HepG2 (cell line): ENCODE results near the gene DHX34. TPM values are rescaled to one million over a fixed set of nuclear protein-coding genes. Genes with fewer than 3 reads are reported as not detected.

ENCODE experiments used
- ATAC-seq: fragments of 200-7000 bp; cut with Tn5 transposase; 3 replicates; pipeline ENCODE4 v1.9.1; 2020; ENCODE audit warnings: mild to moderate bottlenecking, moderate library complexity
- BruUV-seq: library from RNA; stranded (reverse); fragments of 400-500 nt; replicated peaks from 2 replicates; lab custom pipeline; 2021; lab: Mats Ljungman, UMichigan
- CTCF ChIA-PET: fragments of 300-600 bp; formaldehyde crosslinking; extraction: SDS; loops from one replicate; lab custom pipeline; 2021; ENCODE audit warnings: low total read pairs, inconsistent platforms, low intra/inter-chr PET ratio; lab: Yijun Ruan, JAX
- POLR2A ChIA-PET: fragments of 350-600 bp; sonication (Branson Sonifier 250); formaldehyde crosslinking; loops from one replicate; lab custom pipeline; 2020; ENCODE audit warnings: antibody characterized with exemption, inconsistent platforms; lab: Yijun Ruan, JAX
- DNase-seq: peaks from one replicate; pipeline ENCODE4 v3.0.0-alpha.2; 2015; ENCODE audit warnings: low spot score
- FAIRE-seq: peaks from 3 replicates; lab custom pipeline; 2011; peaks lifted over from hg19 to GRCh38; lab: Jason Lieb, UNC
- H2AFZ ChIP-seq: one replicate; pipeline ENCODE4 v1.6.1; 2011; ENCODE audit warnings: low read length, inconsistent platforms
- H3K27ac ChIP-seq: fragments of 300-600 bp; 3 replicates; pipeline ENCODE4 v1.8.0; 2011; ENCODE audit warnings: mixed run types, mild to moderate bottlenecking, mixed read lengths, low read length, inconsistent platforms; ENCODE audit not compliant: insufficient read depth; ENCODE audit errors: extremely low read length
- H3K27me3 ChIP-seq, 2 experiments: fragments of 200-600 bp in 1 of 2; 2 replicates in 1 of 2; 3 replicates in 1 of 2; pipeline versions ENCODE4 v1.6.0 to v1.8.0; 2011; ENCODE audit warnings: low read length in 2 of 2, mild to moderate bottlenecking in 2 of 2, moderate library complexity in 2 of 2, inconsistent platforms in 1 of 2; ENCODE audit not compliant: insufficient read depth in 2 of 2, control insufficient read depth in 1 of 2
- H3K36me3 ChIP-seq, 2 experiments: fragments of 200-600 bp in 1 of 2; replicated peaks in 1 of 2; 2 replicates in 1 of 2; 3 replicates in 1 of 2; pipeline versions ENCODE4 v1.5.1 to v1.8.0; 2011; ENCODE audit warnings: low read length in 2 of 2, inconsistent platforms in 1 of 2; ENCODE audit not compliant: insufficient read depth in 2 of 2, control insufficient read depth in 1 of 2
- H3K4me1 ChIP-seq: 2 replicates; pipeline ENCODE4 v1.5.1; 2012; ENCODE audit warnings: low read length, inconsistent platforms; ENCODE audit not compliant: insufficient read depth
- H3K4me2 ChIP-seq: 2 replicates; pipeline ENCODE4 v1.6.0; 2011; ENCODE audit warnings: low read depth, low read length, inconsistent platforms
- H3K4me3 ChIP-seq, 3 experiments: fragments of 200-600 bp in 1 of 3; sonication (generic), shearing (Covaris generic) in 1 of 3; replicated peaks in 1 of 3; 2 replicates each; pipeline ENCODE4 v1.5.1; 2011 to 2016; ENCODE audit warnings: low read length in 3 of 3, inconsistent platforms in 2 of 3, low read depth in 2 of 3, mild to moderate bottlenecking in 2 of 3, control low read depth in 1 of 3, mixed read lengths in 1 of 3; ENCODE audit not compliant: insufficient read depth in 1 of 3
- H3K79me2 ChIP-seq: one replicate; pipeline ENCODE4 v1.6.1; 2011; ENCODE audit warnings: low read length, inconsistent platforms; ENCODE audit not compliant: insufficient read depth
- H3K9ac ChIP-seq: 2 replicates; pipeline ENCODE4 v1.6.0; 2011; ENCODE audit warnings: mild to moderate bottlenecking, low read depth, low read length, inconsistent platforms; ENCODE audit not compliant: insufficient read depth
- H3K9me3 ChIP-seq: 2 replicates; pipeline ENCODE4 v1.5.1; 2012; ENCODE audit warnings: mild to moderate bottlenecking, low read length
- H4K20me1 ChIP-seq: 2 replicates; pipeline ENCODE4 v1.6.0; 2011; ENCODE audit warnings: inconsistent platforms, mild to moderate bottlenecking, low read length, moderate library complexity; ENCODE audit not compliant: insufficient read depth
- CBX5 ChIP-seq: sonication (generic); formaldehyde crosslinking; IDR thresholded peaks from 2 replicates; pipeline ENCODE4 v1.4.0; 2020; ENCODE audit warnings: missing genetic modification reagents, borderline replicate concordance
- MAFK ChIP-seq, 2 experiments: IDR thresholded peaks in 1 of 2; conservative IDR thresholded peaks in 1 of 2; 2 replicates each; pipeline ENCODE4 v1.6.1; 2011; ENCODE audit warnings: improper control_type of control experiment in 2 of 2, low read length in 2 of 2
- MIER2 ChIP-seq: IDR thresholded peaks from 2 replicates; pipeline ENCODE4 v1.6.1; 2016; ENCODE audit warnings: missing biosample characterization, missing genetic modification reagents
- MXD1 ChIP-seq: sonication (generic); formaldehyde crosslinking; IDR thresholded peaks from 2 replicates; pipeline ENCODE4 v1.4.0; 2020; ENCODE audit warnings: mild to moderate bottlenecking, missing genetic modification reagents
- NKX3-1 ChIP-seq: sonication (generic); formaldehyde crosslinking; IDR thresholded peaks from 2 replicates; pipeline ENCODE4 v1.5.0; 2020; ENCODE audit warnings: missing genetic modification reagents
- RAD21 ChIP-seq: fragments of 450-650 bp; formaldehyde crosslinking; IDR thresholded peaks from 2 replicates; pipeline ENCODE4 v1.5.0; 2020; ENCODE audit warnings: mild to moderate bottlenecking
- SMC3 ChIP-seq: IDR thresholded peaks from 2 replicates; pipeline ENCODE4 v1.6.1; 2011; ENCODE audit warnings: low read length, improper control_type of control experiment
- TOE1 ChIP-seq: sonication (generic); formaldehyde crosslinking; IDR thresholded peaks from 2 replicates; pipeline ENCODE4 v1.4.0; 2020; ENCODE audit warnings: mild to moderate bottlenecking, missing genetic modification reagents
- ZFP1 ChIP-seq: IDR thresholded peaks from 2 replicates; pipeline ENCODE4 v1.6.1; 2016
- ZKSCAN5 ChIP-seq: sonication (generic); formaldehyde crosslinking; IDR thresholded peaks from 2 replicates; pipeline ENCODE4 v1.5.1; 2020; ENCODE audit warnings: mild to moderate bottlenecking, missing genetic modification reagents
- ZNF10 ChIP-seq: sonication (generic); formaldehyde crosslinking; IDR thresholded peaks from 2 replicates; pipeline ENCODE4 v1.4.0; 2020; ENCODE audit warnings: mild to moderate bottlenecking, low read depth, missing genetic modification reagents, borderline replicate concordance
- ZNF556 ChIP-seq: sonication (generic); formaldehyde crosslinking; IDR thresholded peaks from 2 replicates; pipeline ENCODE4 v1.4.0; 2020; ENCODE audit warnings: mild to moderate bottlenecking, missing genetic modification reagents, borderline replicate concordance
- ZNF562 ChIP-seq: sonication (generic); formaldehyde crosslinking; IDR thresholded peaks from 2 replicates; pipeline ENCODE4 v1.8.0; 2022; ENCODE audit warnings: missing genetic modification reagents, borderline replicate concordance
- WGBS: methylation state at CpG from one replicate; pipeline ENCODE4 v1.1.6; 2017; ENCODE audit warnings: low lambda C conversion rate; 5-methylcytosine and 5-hydroxymethylcytosine counted together
- in situ Hi-C: cut with HindIII; loops from 2 replicates; pipeline ENCODE4 v1.10.0; 2017; ENCODE audit warnings: low pct_unique_long_range_greater_than_20kb; ENCODE audit not compliant: extremely low pct_ligation_motif_present
- intact Hi-C: fragments of 100-400 bp; cut with micrococcal nuclease; formaldehyde crosslinking; loops from one replicate; pipeline ENCODE4 v1.10.0; 2022; ENCODE audit not compliant: unreplicated experiment
- polyA plus RNA-seq, 8 experiments: library from polyadenylated mRNA; depleted of rRNA in 3 of 8; stranded (reverse) in 7 of 8; unstranded in 1 of 8; fragments of >200 nt; fragmentation: Illumina TruSeq in 4 of 8; extraction: Trizol in 4 of 8; gene quantifications; 2 replicates each; pipeline versions ENCODE4 v1.2.1 to v1.2.3, GENCODE V29; 2011 to 2016; ENCODE audit warnings: low read depth in 4 of 8, missing spikeins in 1 of 8, mixed read lengths in 1 of 8; ENCODE audit not compliant: insufficient read depth in 1 of 8
- total RNA-seq, 5 experiments: library from RNA; depleted of rRNA; stranded (reverse); fragments of >200 nt; fragmentation: Illumina TruSeq; extraction: Trizol; gene quantifications; 2 replicates each; pipeline ENCODE4 v1.2.3, GENCODE V29; 2016; ENCODE audit warnings: low read depth in 1 of 5
- TF ChIP-seq, protein P1 (sequence below): sonication (generic); formaldehyde crosslinking; IDR thresholded peaks from 2 replicates; pipeline ENCODE4 v1.4.0; 2020; ENCODE audit warnings: missing genetic modification reagents
- TF ChIP-seq, protein P2 (sequence below): sonication (generic); formaldehyde crosslinking; IDR thresholded peaks from 2 replicates; pipeline ENCODE4 v1.5.1; 2020; ENCODE audit warnings: missing genetic modification reagents, mild to moderate bottlenecking, borderline replicate concordance

Gene DHX34
- total and polyA plus RNA-seq, 2 of the 13 experiments (the other 11 are each of a cell fraction or from before 2014, with no cell fraction given): 9.2 to 12.0 TPM

DNA sequence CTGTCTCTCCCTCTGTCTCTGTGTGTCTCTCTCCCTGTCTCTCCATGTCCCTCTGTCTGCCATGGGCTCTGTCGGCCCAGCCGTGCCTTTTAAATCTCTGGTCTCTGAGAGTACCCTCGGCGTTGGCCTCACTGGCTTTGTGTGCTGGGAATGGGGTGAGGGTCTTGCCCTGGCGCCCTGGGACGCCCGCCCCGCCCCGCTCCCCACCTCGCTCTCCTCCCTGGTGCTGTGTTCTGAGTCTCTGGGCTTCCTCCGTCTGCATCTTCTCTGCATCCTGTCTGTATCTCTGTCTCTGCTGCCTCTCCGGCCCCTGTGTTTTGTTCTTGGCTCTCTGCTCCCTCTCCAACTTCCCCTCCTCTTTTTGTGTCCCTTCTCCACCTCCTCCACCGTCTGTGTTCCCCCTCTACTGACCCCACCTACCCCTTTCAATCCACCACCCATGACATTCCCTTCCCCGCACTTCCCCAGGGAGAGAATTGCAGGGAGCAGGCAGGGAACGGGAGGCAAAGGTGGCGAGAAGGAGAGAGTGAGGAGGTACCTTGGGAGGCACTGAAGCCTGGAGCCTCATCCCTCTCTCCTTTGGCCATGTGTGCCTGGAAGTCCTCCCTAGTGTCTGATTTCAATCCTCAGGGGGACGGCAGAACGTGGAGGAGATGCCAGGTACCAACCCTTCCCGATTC, 74.2 kb downstream of the DHX34 start (continued):
- TF ChIP-seq MAFK (conservative IDR thresholded peaks at IDR 0.05 in 1 of 2, IDR thresholded peaks at IDR 0.05 in 1 of 2; ENCODE audit: low read length in 2 of 2) (no peak), NKX3-1 (CRISPR knock-in tag) (no peak), ZNF10 (CRISPR knock-in tag) (no peak)
- TF ChIP-seq, protein P1, sequence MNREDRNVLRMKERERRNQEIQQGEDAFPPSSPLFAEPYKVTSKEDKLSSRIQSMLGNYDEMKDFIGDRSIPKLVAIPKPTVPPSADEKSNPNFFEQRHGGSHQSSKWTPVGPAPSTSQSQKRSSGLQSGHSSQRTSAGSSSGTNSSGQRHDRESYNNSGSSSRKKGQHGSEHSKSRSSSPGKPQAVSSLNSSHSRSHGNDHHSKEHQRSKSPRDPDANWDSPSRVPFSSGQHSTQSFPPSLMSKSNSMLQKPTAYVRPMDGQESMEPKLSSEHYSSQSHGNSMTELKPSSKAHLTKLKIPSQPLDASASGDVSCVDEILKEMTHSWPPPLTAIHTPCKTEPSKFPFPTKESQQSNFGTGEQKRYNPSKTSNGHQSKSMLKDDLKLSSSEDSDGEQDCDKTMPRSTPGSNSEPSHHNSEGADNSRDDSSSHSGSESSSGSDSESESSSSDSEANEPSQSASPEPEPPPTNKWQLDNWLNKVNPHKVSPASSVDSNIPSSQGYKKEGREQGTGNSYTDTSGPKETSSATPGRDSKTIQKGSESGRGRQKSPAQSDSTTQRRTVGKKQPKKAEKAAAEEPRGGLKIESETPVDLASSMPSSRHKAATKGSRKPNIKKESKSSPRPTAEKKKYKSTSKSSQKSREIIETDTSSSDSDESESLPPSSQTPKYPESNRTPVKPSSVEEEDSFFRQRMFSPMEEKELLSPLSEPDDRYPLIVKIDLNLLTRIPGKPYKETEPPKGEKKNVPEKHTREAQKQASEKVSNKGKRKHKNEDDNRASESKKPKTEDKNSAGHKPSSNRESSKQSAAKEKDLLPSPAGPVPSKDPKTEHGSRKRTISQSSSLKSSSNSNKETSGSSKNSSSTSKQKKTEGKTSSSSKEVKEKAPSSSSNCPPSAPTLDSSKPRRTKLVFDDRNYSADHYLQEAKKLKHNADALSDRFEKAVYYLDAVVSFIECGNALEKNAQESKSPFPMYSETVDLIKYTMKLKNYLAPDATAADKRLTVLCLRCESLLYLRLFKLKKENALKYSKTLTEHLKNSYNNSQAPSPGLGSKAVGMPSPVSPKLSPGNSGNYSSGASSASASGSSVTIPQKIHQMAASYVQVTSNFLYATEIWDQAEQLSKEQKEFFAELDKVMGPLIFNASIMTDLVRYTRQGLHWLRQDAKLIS: no peak

GRCh38 chr19:47427241-47428176, 78.4 kb downstream of the DHX34 start:
- WGBS: 16% methylated on average over 13 of the region's 17 CpGs
- POLR2A ChIA-PET: interaction anchor here (0.8 kb wide), 1 partner anchor 56 kb away, joined by 3 read pairs; the partner anchor contains the start of gene KPTN
- no peaks in the 10 kb centered on the region for H3K9me3 ChIP-seq
- DNase-seq: peak; percentile 33
- H3K4me2 ChIP-seq: no peak overlapping the region; the same call in 1 of the 2 replicates
- H3K27ac ChIP-seq: no peak overlapping the region
- ATAC-seq: peak; percentile 79
- H3K27me3 ChIP-seq: peaks cover 3 to 27% of the 10 kb centered on the region in 2 experiments; a peak in 4 of 5 replicates
- no peaks in the 10 kb centered on the region for H4K20me1 ChIP-seq
- no peaks in the 10 kb centered on the region for H3K36me3 ChIP-seq
- no TSS peak for BruUV-seq
- no peak overlapping the region for H3K9ac ChIP-seq
- CTCF ChIA-PET: interaction anchor here (0.8 to 1.3 kb wide), 2 partner anchors 131 to 143 kb away, joined by 3 to 7 read pairs; no protein-coding TSS in a partner anchor
- intact Hi-C loops (no loop called here), in situ Hi-C loops (no loop called here)
- H3K4me3 ChIP-seq: no peak overlapping the region
- peaks cover 29% of the 10 kb centered on the region for H3K4me1 ChIP-seq
- H3K79me2 ChIP-seq: no peaks in the 10 kb centered on the region
- FAIRE-seq: peak; percentile 23
- no peak overlapping the region for H2AFZ ChIP-seq
- TF ChIP-seq ZNF556 (no peak), TOE1 (CRISPR knock-in tag) (no peak), SMC3 (peak; percentile 73), ZKSCAN5 (CRISPR knock-in tag) (no peak), ZNF562 (CRISPR knock-in tag) (no peak), RAD21 (CRISPR knock-in tag) (peak; percentile 58), CBX5 (CRISPR knock-in tag) (0 out of 2 replicates have a peak, but pooled peaks have one; percentile 20), MXD1 (no peak), ZFP1 (no peak), MIER2 (0 out of 2 replicates have a peak, but pooled peaks have one; percentile 14)
- TF ChIP-seq, protein P2, sequence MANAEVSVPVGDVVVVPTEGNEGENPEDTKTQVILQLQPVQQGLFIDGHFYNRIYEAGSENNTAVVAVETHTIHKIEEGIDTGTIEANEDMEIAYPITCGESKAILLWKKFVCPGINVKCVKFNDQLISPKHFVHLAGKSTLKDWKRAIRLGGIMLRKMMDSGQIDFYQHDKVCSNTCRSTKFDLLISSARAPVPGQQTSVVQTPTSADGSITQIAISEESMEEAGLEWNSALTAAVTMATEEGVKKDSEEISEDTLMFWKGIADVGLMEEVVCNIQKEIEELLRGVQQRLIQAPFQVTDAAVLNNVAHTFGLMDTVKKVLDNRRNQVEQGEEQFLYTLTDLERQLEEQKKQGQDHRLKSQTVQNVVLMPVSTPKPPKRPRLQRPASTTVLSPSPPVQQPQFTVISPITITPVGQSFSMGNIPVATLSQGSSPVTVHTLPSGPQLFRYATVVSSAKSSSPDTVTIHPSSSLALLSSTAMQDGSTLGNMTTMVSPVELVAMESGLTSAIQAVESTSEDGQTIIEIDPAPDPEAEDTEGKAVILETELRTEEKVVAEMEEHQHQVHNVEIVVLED (CRISPR knock-in tag): no peak
